Measurements from ENCODE around the gene NECTIN3. TPM values are rescaled to one million over a fixed set of nuclear protein-coding genes. Genes with fewer than 3 reads are reported as not detected.

NECTIN3 gene
- total RNA-seq = 5.0 and 5.7 TPM in 2 replicates

DNA sequence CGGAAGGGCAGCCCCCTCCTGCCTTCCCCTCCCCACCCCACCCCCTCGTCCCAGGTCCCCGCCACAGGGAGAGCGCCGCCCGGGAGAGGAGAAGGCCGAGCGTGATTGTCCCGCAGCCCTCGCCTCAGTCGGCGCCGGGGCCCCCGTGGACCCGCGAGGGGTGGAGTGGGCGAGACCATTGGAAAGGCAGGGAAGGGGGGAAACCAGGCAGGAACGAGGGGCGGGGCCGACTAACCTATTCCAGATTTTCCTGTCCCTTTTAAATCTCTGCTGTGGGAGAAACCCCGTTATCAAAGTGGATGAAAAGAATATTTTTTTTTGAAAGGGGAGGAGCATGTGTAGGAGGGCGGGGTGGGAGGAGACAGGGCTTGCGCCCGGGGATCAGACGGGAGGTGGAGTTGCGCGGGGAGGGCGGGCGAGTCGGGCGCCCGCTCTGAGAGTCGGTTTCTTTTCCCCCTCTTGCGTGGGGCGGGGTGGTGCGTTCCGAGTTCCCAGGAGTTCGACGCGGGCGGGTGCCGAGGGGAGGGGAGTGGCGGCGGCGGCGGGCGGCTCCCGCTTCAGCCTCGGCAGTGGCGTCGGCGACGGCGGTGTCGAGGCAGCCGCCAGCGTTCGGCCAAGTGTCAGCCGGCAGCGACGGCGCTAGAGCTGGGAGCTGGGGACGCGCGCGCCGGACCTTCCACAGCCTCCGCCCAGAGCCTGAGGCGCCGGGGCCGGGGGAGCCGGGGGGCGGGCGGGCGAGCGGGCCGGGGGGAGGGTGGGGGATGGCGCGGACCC is at the start of gene NECTIN3:
Gene NECTIN3, plus strand, starts transcription at position 560 of the 774 bp plus-strand sequence. Its CDS starts 202 bp downstream, at position 762.

All from airway epithelial cell (primary cell).